PC-3 (cell line): ENCODE data around the gene USF3. TPM values are rescaled to one million over a fixed set of nuclear protein-coding genes. Genes with fewer than 3 reads are reported as not detected.

Source experiments
- ATAC-seq: fragments of 200-7000 bp; cut with Tn5 transposase; 2 replicates; pipeline ENCODE4 v1.9.1; 2020; ENCODE audit warnings: mild to moderate bottlenecking, moderate library complexity
- BruUV-seq: library from RNA; stranded (reverse); fragments of 400-500 nt; replicated peaks from 2 replicates; lab custom pipeline; 2021; lab: Mats Ljungman, UMichigan
- CTCF ChIA-PET: fragments of 300-600 bp; sonication (Branson Sonifier 250); formaldehyde crosslinking; loops from one replicate; lab custom pipeline; 2022; ENCODE audit warnings: antibody characterized with exemption; lab: Charles Lee
- POLR2A ChIA-PET: fragments of 300-600 bp; sonication (Branson Sonifier 250); formaldehyde crosslinking; loops from one replicate; lab custom pipeline; 2022; ENCODE audit warnings: antibody characterized with exemption; ENCODE audit not compliant: unreplicated experiment; lab: Charles Lee
- DNase-seq: peaks from one replicate; pipeline ENCODE4 v3.0.0-alpha.2; 2015
- H2AFZ ChIP-seq: fragments of 300-600 bp; sonication (generic); 2 replicates; pipeline ENCODE4 v1.6.0; 2016; ENCODE audit warnings: antibody characterized with exemption, low read length
- H3F3A ChIP-seq: fragments of 300-600 bp; sonication (generic); one replicate; pipeline ENCODE4 v1.6.0; 2017; ENCODE audit warnings: antibody characterized with exemption, low read length, control low read depth, mild to moderate bottlenecking; ENCODE audit not compliant: unreplicated experiment
- H3K27ac ChIP-seq: fragments of 300-600 bp; sonication (generic); 2 replicates; pipeline ENCODE4 v1.5.1; 2016; ENCODE audit warnings: mild to moderate bottlenecking, low read length
- H3K27me3 ChIP-seq: fragments of 300-600 bp; sonication (generic); 2 replicates; pipeline ENCODE4 v1.6.1; 2016; ENCODE audit warnings: low read length, mixed read lengths
- H3K36me3 ChIP-seq: fragments of 300-600 bp; sonication (generic); 2 replicates; pipeline ENCODE4 v1.6.1; 2016; ENCODE audit warnings: low read depth, mixed run types, low read length, mixed read lengths
- H3K4me1 ChIP-seq: fragments of 300-600 bp; sonication (generic); 2 replicates; pipeline ENCODE4 v1.5.1; 2016; ENCODE audit warnings: low read length; ENCODE audit not compliant: insufficient read depth
- H3K4me2 ChIP-seq: fragments of 300-600 bp; sonication (generic); 2 replicates; pipeline ENCODE4 v1.6.0; 2016; ENCODE audit warnings: low read length
- H3K4me3 ChIP-seq: fragments of 300-600 bp; sonication (generic); 2 replicates; pipeline ENCODE4 v1.5.1; 2016; ENCODE audit warnings: mild to moderate bottlenecking, low read length, mixed read lengths
- H3K79me2 ChIP-seq: fragments of 300-600 bp; sonication (generic); 2 replicates; pipeline ENCODE4 v1.6.1; 2017; ENCODE audit warnings: low read length, mixed read lengths
- H3K9ac ChIP-seq: fragments of 300-600 bp; sonication (generic); 2 replicates; pipeline ENCODE4 v1.6.0; 2016; ENCODE audit warnings: mild to moderate bottlenecking, low read length
- H3K9me2 ChIP-seq: fragments of 300-600 bp; sonication (generic); replicated peaks from 2 replicates; pipeline ENCODE4 v1.6.1; 2016; ENCODE audit warnings: mixed run types, low read length, mixed read lengths
- H3K9me3 ChIP-seq: fragments of 300-600 bp; sonication (generic); 2 replicates; pipeline ENCODE4 v1.6.1; 2016; ENCODE audit warnings: low read length, mixed read lengths
- H4K20me1 ChIP-seq: fragments of 300-600 bp; sonication (generic); 2 replicates; pipeline ENCODE4 v1.6.1; 2016; ENCODE audit warnings: low read length, mixed read lengths
- CTCF ChIP-seq: fragments of 300-600 bp; sonication (generic); conservative IDR thresholded peaks from 2 replicates; pipeline ENCODE4 v1.5.1; 2017; ENCODE audit warnings: antibody characterized with exemption, low read depth, mild to moderate bottlenecking, low read length
- EZH2 ChIP-seq: fragments of 300-600 bp; sonication (generic); IDR thresholded peaks from one replicate; pipeline ENCODE4 v1.6.1; 2017; ENCODE audit warnings: antibody characterized with exemption, mild to moderate bottlenecking, low read length; ENCODE audit not compliant: unreplicated experiment
- EZH2phosphoT487 ChIP-seq: fragments of 300-600 bp; sonication (generic); IDR thresholded peaks from 2 replicates; pipeline ENCODE4 v1.6.1; 2018; ENCODE audit warnings: mild to moderate bottlenecking, antibody characterized with exemption, low read length, borderline replicate concordance
- intact Hi-C: fragments of 100-400 bp; cut with micrococcal nuclease; formaldehyde crosslinking; loops from 2 replicates; pipeline ENCODE4 v1.9.0; 2023
- total RNA-seq: library from RNA; depleted of rRNA; stranded (reverse); fragments of >200 nt; gene quantifications from 2 replicates; pipeline ENCODE4 v1.2.3, GENCODE V29; 2014

USF3 gene
- total RNA-seq, 1 experiment from 2014 or later: 10.5 TPM

GRCh38 chr3:113649174-113649845, 47.1 kb downstream of the USF3 start:
- Histone ChIP-seq H2AFZ (no peak overlapping the region), H3K27ac (no peak overlapping the region), H3K36me3 (0 out of 2 replicates have a peak, but pooled peaks cover 4% of the 10 kb centered on the region), H3K9ac (no peak overlapping the region), H4K20me1 (no peaks in the 10 kb centered on the region), H3K9me2 (no peaks in the 10 kb centered on the region), H3K4me1 (no peaks in the 10 kb centered on the region), H3K4me3 (no peak overlapping the region), H3K27me3 (no peaks in the 10 kb centered on the region), H3F3A (no peaks in the 10 kb centered on the region), H3K9me3 (peaks cover 11% of the 10 kb centered on the region; the same call in 1 of the 2 replicates), H3K79me2 (no peaks in the 10 kb centered on the region), H3K4me2 (no peak overlapping the region)
- intact Hi-C loops: no loop called here
- no peak for ATAC-seq
- CTCF ChIA-PET: no interaction called here
- BruUV-seq: no TSS peak
- no peak for TF ChIP-seq CTCF
- no peak for TF ChIP-seq EZH2
- TF ChIP-seq EZH2phosphoT487: no peak
- POLR2A ChIA-PET: no interaction called here
- no peak for DNase-seq

GRCh38 chr3:113648524-113648923, 47.9 kb downstream of the USF3 start:
- no peak for DNase-seq
- no peak overlapping the region for H3K4me3 ChIP-seq
- H3K4me1 ChIP-seq: no peaks in the 10 kb centered on the region
- ChIA-PET CTCF (no interaction called here), POLR2A (no interaction called here)
- ATAC-seq: no peak
- intact Hi-C loops: no loop called here
- no peaks in the 10 kb centered on the region for H3F3A ChIP-seq
- H3K27me3 ChIP-seq: no peaks in the 10 kb centered on the region
- no peak overlapping the region for H3K4me2 ChIP-seq
- no TSS peak for BruUV-seq
- no peak overlapping the region for H3K9ac ChIP-seq
- no peak overlapping the region for H3K27ac ChIP-seq
- H3K9me2 ChIP-seq: no peaks in the 10 kb centered on the region
- H3K36me3 ChIP-seq: 0 out of 2 replicates have a peak, but pooled peaks cover 4% of the 10 kb centered on the region
- H3K79me2 ChIP-seq: no peaks in the 10 kb centered on the region
- TF ChIP-seq EZH2 (no peak), EZH2phosphoT487 (no peak), CTCF (no peak)
- no peak overlapping the region for H2AFZ ChIP-seq
- peaks cover 14% of the 10 kb centered on the region; the same call in 1 of the 2 replicates for H3K9me3 ChIP-seq
- H4K20me1 ChIP-seq: no peaks in the 10 kb centered on the region

- Histone ChIP-seq H3K4me1 (no peaks in the 10 kb centered on the region), H3K27ac (no peak overlapping the region), H3K36me3 (0 out of 2 replicates have a peak, but pooled peaks cover 4% of the 10 kb centered on the region), H4K20me1 (no peaks in the 10 kb centered on the region), H3K9ac (no peak overlapping the region), H3F3A (no peaks in the 10 kb centered on the region), H3K4me3 (no peak overlapping the region), H3K4me2 (no peak overlapping the region), H3K79me2 (no peaks in the 10 kb centered on the region), H3K9me3 (peaks cover 14% of the 10 kb centered on the region; the same call in 1 of the 2 replicates), H3K27me3 (no peaks in the 10 kb centered on the region), H3K9me2 (no peaks in the 10 kb centered on the region), H2AFZ (no peak overlapping the region)
- no peak for ATAC-seq
- no peak for DNase-seq
- intact Hi-C loops: no loop called here
- ChIA-PET CTCF (no interaction called here), POLR2A (no interaction called here)
- BruUV-seq: no TSS peak
- no peak for TF ChIP-seq CTCF
- TF ChIP-seq EZH2phosphoT487: no peak
- no peak for TF ChIP-seq EZH2
Observed at GRCh38 chr3:113643583-113643982, 52.9 kb downstream of the USF3 start.
